HEK293 (cell line): Measurements from ENCODE around the gene ATG12.

Experiments used
- AEBP2 ChIP-seq: fragments of 450-650 bp; formaldehyde crosslinking; IDR thresholded peaks from 2 replicates; pipeline ENCODE4 v1.5.1; 2016; ENCODE audit warnings: missing biosample characterization, missing genetic modification characterization, borderline replicate concordance
- BCL11B ChIP-seq: fragments of 450-650 bp; formaldehyde crosslinking; IDR thresholded peaks from 2 replicates; pipeline ENCODE4 v1.5.1; 2016; ENCODE audit warnings: low read depth, missing biosample characterization, missing genetic modification characterization
- EGR2 ChIP-seq: fragments of 450-650 bp; formaldehyde crosslinking; IDR thresholded peaks from 2 replicates; pipeline ENCODE4 v1.5.1; 2016; ENCODE audit warnings: low read depth, missing biosample characterization, missing genetic modification characterization
- GLIS2 ChIP-seq: fragments of 450-650 bp; formaldehyde crosslinking; IDR thresholded peaks from 2 replicates; pipeline ENCODE4 v1.5.1; 2016; ENCODE audit warnings: missing biosample characterization, missing genetic modification characterization
- HOXC10 ChIP-seq: sonication (generic); formaldehyde crosslinking; IDR thresholded peaks from 2 replicates; pipeline ENCODE4 v1.8.1; 2023; ENCODE audit warnings: mild to moderate bottlenecking, missing genetic modification reagents
- HOXD13 ChIP-seq: sonication (generic); formaldehyde crosslinking; IDR thresholded peaks from 2 replicates; pipeline ENCODE4 v1.8.0; 2022; ENCODE audit warnings: missing genetic modification reagents, borderline replicate concordance
- KLF10 ChIP-seq: fragments of 450-650 bp; IDR thresholded peaks from 2 replicates; pipeline ENCODE4 v1.5.1; 2018; ENCODE audit warnings: missing biosample characterization, mild to moderate bottlenecking, missing genetic modification characterization
- KLF16 ChIP-seq: fragments of 450-650 bp; formaldehyde crosslinking; IDR thresholded peaks from 2 replicates; pipeline ENCODE4 v1.5.1; 2017; ENCODE audit warnings: missing biosample characterization, missing genetic modification characterization
- SETDB1 ChIP-seq: IDR thresholded peaks from one replicate; pipeline ENCODE4 v1.6.1; 2017; ENCODE audit warnings: mild to moderate bottlenecking, low read length, moderate library complexity, mixed read lengths; ENCODE audit not compliant: insufficient read length
- YY2 ChIP-seq: fragments of 450-650 bp; formaldehyde crosslinking; IDR thresholded peaks from 2 replicates; pipeline ENCODE4 v1.5.1; 2016; ENCODE audit warnings: missing biosample characterization, missing genetic modification characterization
- ZBTB20 ChIP-seq: fragments of 450-650 bp; formaldehyde crosslinking; IDR thresholded peaks from 2 replicates; pipeline ENCODE4 v1.5.1; 2016; ENCODE audit warnings: missing biosample characterization, missing genetic modification characterization
- ZBTB48 ChIP-seq: fragments of 450-650 bp; formaldehyde crosslinking; IDR thresholded peaks from 2 replicates; pipeline ENCODE4 v1.5.1; 2016; ENCODE audit warnings: missing biosample characterization, missing genetic modification characterization
- ZFP41 ChIP-seq: fragments of 450-650 bp; formaldehyde crosslinking; IDR thresholded peaks from 2 replicates; pipeline ENCODE4 v1.5.1; 2016; ENCODE audit warnings: missing biosample characterization, missing genetic modification characterization, borderline replicate concordance
- ZNF155 ChIP-seq: fragments of 450-650 bp; formaldehyde crosslinking; IDR thresholded peaks from 2 replicates; pipeline ENCODE4 v1.5.1; 2016; ENCODE audit warnings: missing biosample characterization, missing genetic modification characterization
- ZNF175 ChIP-seq: fragments of 450-650 bp; formaldehyde crosslinking; IDR thresholded peaks from 2 replicates; pipeline ENCODE4 v1.5.1; 2016; ENCODE audit warnings: missing biosample characterization, missing genetic modification characterization
- ZNF19 ChIP-seq: fragments of 450-650 bp; formaldehyde crosslinking; IDR thresholded peaks from 2 replicates; pipeline ENCODE4; 2016; ENCODE audit warnings: missing biosample characterization, missing genetic modification characterization, low read depth
- ZNF248 ChIP-seq: fragments of 450-650 bp; formaldehyde crosslinking; IDR thresholded peaks from 2 replicates; pipeline ENCODE4 v1.5.1; 2017; ENCODE audit warnings: missing biosample characterization, missing genetic modification characterization
- ZNF404 ChIP-seq: fragments of 450-650 bp; formaldehyde crosslinking; IDR thresholded peaks from 2 replicates; pipeline ENCODE4 v1.5.1; 2017; ENCODE audit warnings: missing biosample characterization, missing genetic modification characterization
- ZNF426 ChIP-seq: fragments of 450-650 bp; formaldehyde crosslinking; IDR thresholded peaks from 2 replicates; pipeline ENCODE4 v1.5.1; 2017; ENCODE audit warnings: missing biosample characterization, missing genetic modification characterization, mild to moderate bottlenecking, inconsistent platforms, moderate library complexity
- ZNF473 ChIP-seq: fragments of 450-650 bp; formaldehyde crosslinking; IDR thresholded peaks from 2 replicates; pipeline ENCODE4 v1.5.1; 2017; ENCODE audit warnings: missing biosample characterization, missing genetic modification characterization
- ZNF514 ChIP-seq: fragments of 450-650 bp; formaldehyde crosslinking; IDR thresholded peaks from 2 replicates; pipeline ENCODE4 v1.5.1; 2016; ENCODE audit warnings: missing biosample characterization, missing genetic modification characterization
- ZNF571 ChIP-seq: fragments of 450-650 bp; formaldehyde crosslinking; IDR thresholded peaks from 2 replicates; pipeline ENCODE4 v1.5.0; 2017; ENCODE audit warnings: missing biosample characterization, missing genetic modification characterization
- ZNF610 ChIP-seq: fragments of 450-650 bp; formaldehyde crosslinking; IDR thresholded peaks from 2 replicates; pipeline ENCODE4 v1.5.1; 2016; ENCODE audit warnings: missing biosample characterization, missing genetic modification characterization, borderline replicate concordance
- ZNF654 ChIP-seq: fragments of 450-650 bp; formaldehyde crosslinking; IDR thresholded peaks from 2 replicates; pipeline ENCODE4 v1.5.1; 2016; ENCODE audit warnings: low read depth, missing biosample characterization, missing genetic modification characterization
- ZNF658 ChIP-seq: fragments of 450-650 bp; formaldehyde crosslinking; IDR thresholded peaks from 2 replicates; pipeline ENCODE4; 2016; ENCODE audit warnings: missing biosample characterization, missing genetic modification characterization
- ZNF660 ChIP-seq: fragments of 450-650 bp; IDR thresholded peaks from 2 replicates; pipeline ENCODE4 v1.5.1; 2018; ENCODE audit warnings: missing biosample characterization, mild to moderate bottlenecking, missing genetic modification characterization
- ZNF670 ChIP-seq: fragments of 450-650 bp; formaldehyde crosslinking; IDR thresholded peaks from 2 replicates; pipeline ENCODE4 v1.5.1; 2016; ENCODE audit warnings: missing biosample characterization, missing genetic modification characterization, low read depth
- ZNF747 ChIP-seq: fragments of 450-650 bp; formaldehyde crosslinking; IDR thresholded peaks from 2 replicates; pipeline ENCODE4 v1.5.1; 2016; ENCODE audit warnings: missing biosample characterization, missing genetic modification characterization
- ZNF768 ChIP-seq: fragments of 450-650 bp; formaldehyde crosslinking; IDR thresholded peaks from 2 replicates; pipeline ENCODE4 v1.5.1; 2018; ENCODE audit warnings: missing biosample characterization, mild to moderate bottlenecking, missing genetic modification characterization
- ZNF791 ChIP-seq: fragments of 450-650 bp; formaldehyde crosslinking; IDR thresholded peaks from 2 replicates; pipeline ENCODE4 v1.5.1; 2016; ENCODE audit warnings: missing biosample characterization, missing genetic modification characterization
- ZNF792 ChIP-seq: fragments of 450-650 bp; formaldehyde crosslinking; IDR thresholded peaks from 2 replicates; pipeline ENCODE4 v1.5.1; 2016; ENCODE audit warnings: missing biosample characterization, missing genetic modification characterization
- ZNF830 ChIP-seq: fragments of 450-650 bp; IDR thresholded peaks from 2 replicates; pipeline ENCODE4 v1.5.0; 2018; ENCODE audit warnings: missing biosample characterization, missing genetic modification characterization, low read depth, mild to moderate bottlenecking, moderate library complexity
- ZSCAN23 ChIP-seq: fragments of 450-650 bp; formaldehyde crosslinking; IDR thresholded peaks from 2 replicates; pipeline ENCODE4 v1.5.1; 2016; ENCODE audit warnings: missing biosample characterization, missing genetic modification characterization
- ZSCAN4 ChIP-seq: fragments of 450-650 bp; formaldehyde crosslinking; IDR thresholded peaks from 2 replicates; pipeline ENCODE4 v1.5.1; 2017; ENCODE audit warnings: missing biosample characterization, missing genetic modification characterization
- TF ChIP-seq, protein P1 (sequence below): fragments of 450-650 bp; formaldehyde crosslinking; IDR thresholded peaks from 2 replicates; pipeline ENCODE4 v1.5.1; 2017; ENCODE audit warnings: missing biosample characterization, mild to moderate bottlenecking, missing genetic modification characterization, moderate library complexity
- TF ChIP-seq, protein P2 (sequence below): fragments of 450-650 bp; formaldehyde crosslinking; IDR thresholded peaks from 2 replicates; pipeline ENCODE4 v1.5.0; 2017; ENCODE audit warnings: missing biosample characterization, missing genetic modification characterization, borderline replicate concordance
- TF ChIP-seq, protein P3 (sequence below): fragments of 450-650 bp; formaldehyde crosslinking; IDR thresholded peaks from 2 replicates; pipeline ENCODE4 v1.5.1; 2016; ENCODE audit warnings: missing biosample characterization, missing genetic modification characterization

The ATG12 gene

GRCh38 chr5:115842952-115843351 lies 1.6 kb upstream of the ATG12 start (continued):
- TF ChIP-seq HOXD13 (CRISPR knock-in tag) (peak; percentile 70; the same call in 1 of the 2 replicates), AEBP2 (no peak), ZNF792 (tag by site-specific recombination) (no peak), ZNF830 (tag by site-specific recombination) (no peak), ZNF473 (tag by site-specific recombination) (no peak), ZNF670 (tag by site-specific recombination) (no peak), ZNF654 (no peak), SETDB1 (no peak), ZNF747 (tag by site-specific recombination) (no peak), ZNF571 (no peak), ZNF658 (tag by site-specific recombination) (no peak), EGR2 (tag by site-specific recombination) (no peak), GLIS2 (no peak), ZNF404 (no peak), ZNF768 (tag by site-specific recombination) (no peak), ZNF19 (tag by site-specific recombination) (no peak), ZNF248 (tag by site-specific recombination) (no peak), ZNF426 (tag by site-specific recombination) (no peak), ZBTB48 (tag by site-specific recombination) (no peak), ZFP41 (tag by site-specific recombination) (no peak), KLF16 (tag by site-specific recombination) (no peak), ZNF660 (no peak), YY2 (tag by site-specific recombination) (no peak), ZNF791 (tag by site-specific recombination) (no peak), ZBTB20 (tag by site-specific recombination) (no peak), ZNF610 (tag by site-specific recombination) (no peak), ZSCAN4 (tag by site-specific recombination) (no peak), HOXC10 (CRISPR knock-in tag) (no peak), BCL11B (peak; percentile 77; the same call in 1 of the 2 replicates), ZNF155 (tag by site-specific recombination) (no peak), KLF10 (tag by site-specific recombination) (0 out of 2 replicates have a peak, but pooled peaks have one; percentile 19), ZNF514 (no peak), ZNF175 (tag by site-specific recombination) (no peak), ZSCAN23 (tag by site-specific recombination) (no peak)
- TF ChIP-seq, protein P1, sequence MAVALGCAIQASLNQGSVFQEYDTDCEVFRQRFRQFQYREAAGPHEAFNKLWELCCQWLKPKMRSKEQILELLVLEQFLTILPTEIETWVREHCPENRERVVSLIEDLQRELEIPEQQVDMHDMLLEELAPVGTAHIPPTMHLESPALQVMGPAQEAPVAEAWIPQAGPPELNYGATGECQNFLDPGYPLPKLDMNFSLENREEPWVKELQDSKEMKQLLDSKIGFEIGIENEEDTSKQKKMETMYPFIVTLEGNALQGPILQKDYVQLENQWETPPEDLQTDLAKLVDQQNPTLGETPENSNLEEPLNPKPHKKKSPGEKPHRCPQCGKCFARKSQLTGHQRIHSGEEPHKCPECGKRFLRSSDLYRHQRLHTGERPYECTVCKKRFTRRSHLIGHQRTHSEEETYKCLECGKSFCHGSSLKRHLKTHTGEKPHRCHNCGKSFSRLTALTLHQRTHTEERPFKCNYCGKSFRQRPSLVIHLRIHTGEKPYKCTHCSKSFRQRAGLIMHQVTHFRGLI (tag by site-specific recombination), result no peak
- TF ChIP-seq, protein P2, sequence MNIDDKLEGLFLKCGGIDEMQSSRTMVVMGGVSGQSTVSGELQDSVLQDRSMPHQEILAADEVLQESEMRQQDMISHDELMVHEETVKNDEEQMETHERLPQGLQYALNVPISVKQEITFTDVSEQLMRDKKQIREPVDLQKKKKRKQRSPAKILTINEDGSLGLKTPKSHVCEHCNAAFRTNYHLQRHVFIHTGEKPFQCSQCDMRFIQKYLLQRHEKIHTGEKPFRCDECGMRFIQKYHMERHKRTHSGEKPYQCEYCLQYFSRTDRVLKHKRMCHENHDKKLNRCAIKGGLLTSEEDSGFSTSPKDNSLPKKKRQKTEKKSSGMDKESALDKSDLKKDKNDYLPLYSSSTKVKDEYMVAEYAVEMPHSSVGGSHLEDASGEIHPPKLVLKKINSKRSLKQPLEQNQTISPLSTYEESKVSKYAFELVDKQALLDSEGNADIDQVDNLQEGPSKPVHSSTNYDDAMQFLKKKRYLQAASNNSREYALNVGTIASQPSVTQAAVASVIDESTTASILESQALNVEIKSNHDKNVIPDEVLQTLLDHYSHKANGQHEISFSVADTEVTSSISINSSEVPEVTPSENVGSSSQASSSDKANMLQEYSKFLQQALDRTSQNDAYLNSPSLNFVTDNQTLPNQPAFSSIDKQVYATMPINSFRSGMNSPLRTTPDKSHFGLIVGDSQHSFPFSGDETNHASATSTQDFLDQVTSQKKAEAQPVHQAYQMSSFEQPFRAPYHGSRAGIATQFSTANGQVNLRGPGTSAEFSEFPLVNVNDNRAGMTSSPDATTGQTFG, result no peak
- TF ChIP-seq, protein P3, sequence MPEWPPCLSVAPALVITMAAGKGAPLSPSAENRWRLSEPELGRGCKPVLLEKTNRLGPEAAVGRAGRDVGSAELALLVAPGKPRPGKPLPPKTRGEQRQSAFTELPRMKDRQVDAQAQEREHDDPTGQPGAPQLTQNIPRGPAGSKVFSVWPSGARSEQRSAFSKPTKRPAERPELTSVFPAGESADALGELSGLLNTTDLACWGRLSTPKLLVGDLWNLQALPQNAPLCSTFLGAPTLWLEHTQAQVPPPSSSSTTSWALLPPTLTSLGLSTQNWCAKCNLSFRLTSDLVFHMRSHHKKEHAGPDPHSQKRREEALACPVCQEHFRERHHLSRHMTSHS, result no peak
